Measurements from ENCODE around the gene URAD.

The URAD gene

DNA sequence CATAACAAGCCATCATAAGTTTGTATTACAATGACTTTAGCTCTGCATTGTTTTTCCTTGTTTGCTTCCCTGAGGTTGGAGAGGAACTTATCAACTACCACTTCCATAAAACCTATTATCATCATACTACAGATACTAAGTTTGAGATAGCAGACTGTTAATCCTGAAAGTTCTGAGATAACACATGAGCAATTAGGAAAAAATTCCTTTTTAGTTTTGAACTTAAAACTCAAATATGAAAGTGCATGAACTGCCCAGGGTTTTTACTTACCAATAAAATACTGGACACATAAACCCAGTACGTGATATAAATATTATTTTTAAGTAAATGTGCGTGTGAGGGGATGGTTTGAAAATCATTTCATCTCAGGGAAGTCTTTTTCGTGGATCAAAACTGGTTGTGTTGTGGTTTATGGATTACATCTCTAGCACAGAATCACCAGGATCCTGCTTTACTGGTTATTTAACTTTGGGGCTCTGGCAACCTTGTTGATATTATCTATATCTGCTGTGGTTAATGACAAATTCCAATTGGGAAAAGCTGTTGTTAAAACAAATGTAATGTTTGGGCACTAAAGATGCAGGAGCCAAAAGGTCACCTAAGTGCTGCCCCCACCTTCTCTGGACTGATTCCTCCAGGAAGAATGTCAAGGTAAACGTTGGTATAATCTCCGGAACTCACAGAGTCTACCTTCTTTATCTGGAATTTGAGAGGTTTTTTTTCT is 31.8 kb downstream of the URAD start:
- no peak for DNase-seq (ENCODE audit: low read depth)

DNA sequence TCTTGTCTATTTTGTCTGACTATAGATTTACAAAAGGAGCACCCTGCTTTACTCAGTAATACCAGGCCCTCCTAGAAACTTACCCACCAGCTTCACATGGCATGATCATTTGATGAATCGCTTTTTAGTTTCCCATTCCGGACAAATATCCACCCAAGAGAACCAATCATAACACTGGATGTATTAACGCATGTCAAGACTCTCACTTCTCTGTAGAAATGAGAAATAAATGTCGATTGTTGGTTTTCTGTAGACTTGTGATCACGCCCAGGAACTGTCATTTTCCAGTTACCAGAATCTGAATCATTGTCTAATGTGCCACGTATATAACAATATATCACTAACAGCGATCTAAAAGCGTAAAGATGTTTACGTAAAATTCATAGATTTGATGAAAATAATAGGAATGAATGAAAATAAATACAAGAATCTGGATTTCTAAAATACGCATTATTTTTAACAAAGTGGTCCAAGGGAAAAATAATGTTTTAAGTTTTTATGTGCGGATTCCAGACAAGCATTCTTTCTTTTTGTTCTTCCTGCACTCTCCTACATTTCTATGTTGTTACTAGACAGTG is 33.4 kb downstream of the URAD start:
- no peak for DNase-seq (ENCODE audit: low read depth)

DNA sequence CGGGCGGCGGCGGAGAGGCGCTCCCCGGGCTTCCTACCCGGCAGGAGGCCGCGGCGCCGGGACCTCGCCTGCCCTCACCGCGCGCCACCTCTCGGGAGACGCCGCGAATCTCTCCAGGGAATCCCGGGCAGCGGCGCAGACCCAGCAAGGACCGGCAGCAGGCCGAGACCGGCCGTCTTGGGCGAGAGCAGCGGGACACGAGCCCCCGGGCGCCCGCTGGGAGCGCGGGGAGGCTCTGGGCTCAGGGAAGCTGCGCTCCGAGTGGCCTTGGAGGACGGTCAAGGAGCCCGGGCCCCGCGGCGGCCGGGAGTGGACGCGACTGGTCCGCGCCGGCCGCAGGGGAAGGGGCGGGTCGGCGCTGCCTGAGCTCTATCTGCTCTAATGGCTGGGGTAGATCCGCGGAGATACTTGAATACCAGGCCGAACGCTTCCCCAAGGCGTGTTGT is 34.1 kb downstream of the URAD start:
- no peak for DNase-seq (ENCODE audit: low read depth)

DNA sequence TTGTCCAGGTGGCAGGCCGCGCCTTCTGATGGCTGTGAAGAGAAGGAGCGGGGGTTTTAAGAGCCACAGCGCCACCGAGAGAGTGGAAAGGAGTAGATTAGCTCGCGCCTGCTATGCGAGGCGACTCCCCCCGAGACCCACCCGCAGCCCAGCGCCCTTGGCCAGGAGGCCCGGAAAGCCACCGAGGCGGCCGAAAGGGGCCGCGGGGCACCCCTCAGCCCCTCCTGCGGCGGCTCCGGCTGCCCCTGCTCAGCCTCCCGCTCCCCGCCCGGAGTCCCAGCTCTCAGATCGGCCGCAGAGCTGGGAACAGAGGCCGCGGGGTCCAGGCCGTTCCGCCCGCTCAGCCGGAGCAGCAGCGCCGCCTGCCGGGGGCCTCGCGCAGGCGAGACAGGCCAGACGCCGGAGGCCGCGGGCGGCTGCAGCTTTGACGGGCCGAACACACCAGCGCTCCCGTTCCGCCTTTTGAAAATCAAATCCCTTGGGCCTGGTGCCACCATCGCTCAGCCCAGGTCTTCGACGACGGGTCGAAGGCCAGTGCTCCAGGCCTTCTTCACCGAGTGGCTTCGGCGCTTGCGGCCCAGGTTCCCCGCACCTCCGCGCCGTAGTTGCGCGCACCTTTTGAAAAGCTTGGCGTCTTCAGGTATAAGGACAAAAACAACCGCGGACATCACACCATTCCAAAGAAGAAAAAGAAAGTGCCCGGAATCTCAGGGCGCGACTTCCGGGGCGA is 34.7 kb downstream of the URAD start:
- peak; percentile 43 for DNase-seq (ENCODE audit: low read depth)

DNA sequence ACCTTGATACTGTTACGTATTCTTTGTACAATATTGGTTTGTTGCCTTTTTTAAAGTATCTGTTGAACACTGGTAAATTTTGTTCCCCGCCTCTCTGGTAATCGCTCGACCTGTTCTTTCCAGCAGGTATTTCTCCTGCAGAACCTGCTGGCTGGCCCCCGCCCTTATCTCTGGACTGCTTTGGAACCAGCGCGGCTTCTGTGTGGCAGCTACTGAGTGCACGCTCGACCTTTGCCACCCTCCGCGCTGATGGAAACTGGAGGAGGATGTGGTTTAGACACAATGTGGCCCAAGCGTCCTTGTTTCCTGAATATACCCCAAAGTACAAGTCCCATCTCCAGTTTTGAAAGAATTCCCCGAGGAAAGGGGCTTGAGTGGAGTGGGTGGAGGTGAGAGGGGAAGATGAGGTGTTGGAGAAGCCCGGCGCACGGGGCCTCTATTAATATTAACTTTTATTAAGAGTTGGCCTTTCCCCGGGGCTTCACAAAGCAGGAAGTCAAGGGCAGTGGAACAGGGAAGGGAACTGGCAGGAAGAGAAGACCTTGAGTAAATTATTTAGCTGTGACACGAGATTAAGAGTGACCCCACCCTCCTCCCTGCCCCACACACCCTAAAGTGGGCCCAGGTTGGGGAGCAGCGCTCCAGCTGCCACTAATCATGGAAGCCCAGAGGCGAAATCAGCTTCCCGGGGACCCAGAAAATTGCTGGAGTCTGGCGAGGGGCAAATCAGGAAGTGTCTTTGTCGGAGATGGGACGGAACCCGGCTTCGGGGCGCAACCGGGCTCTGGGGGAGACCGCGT is 35.4 kb downstream of the URAD start:
- DNase-seq (ENCODE audit: low read depth) = no peak

DNA sequence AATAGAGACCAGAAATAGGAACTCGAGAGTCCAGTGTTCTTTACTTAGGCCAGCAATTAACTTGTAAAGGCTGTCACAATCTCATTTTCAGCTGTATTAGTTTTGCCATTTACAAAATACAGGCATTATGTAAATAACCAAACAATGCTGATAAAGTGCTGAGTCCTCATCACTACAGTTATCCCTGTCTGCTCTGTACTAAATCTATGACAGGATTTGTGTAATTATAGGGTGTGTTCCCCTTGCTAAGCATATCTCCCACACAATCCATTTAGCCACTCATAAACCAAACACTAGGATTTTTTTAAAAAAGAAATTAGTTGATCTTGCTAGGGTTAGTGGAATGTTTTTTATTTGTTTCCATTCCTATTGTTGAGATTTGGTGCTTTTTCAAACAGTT is 45.5 kb downstream of the URAD start:
- DNase-seq (ENCODE audit: low read depth) = no peak

DNA sequence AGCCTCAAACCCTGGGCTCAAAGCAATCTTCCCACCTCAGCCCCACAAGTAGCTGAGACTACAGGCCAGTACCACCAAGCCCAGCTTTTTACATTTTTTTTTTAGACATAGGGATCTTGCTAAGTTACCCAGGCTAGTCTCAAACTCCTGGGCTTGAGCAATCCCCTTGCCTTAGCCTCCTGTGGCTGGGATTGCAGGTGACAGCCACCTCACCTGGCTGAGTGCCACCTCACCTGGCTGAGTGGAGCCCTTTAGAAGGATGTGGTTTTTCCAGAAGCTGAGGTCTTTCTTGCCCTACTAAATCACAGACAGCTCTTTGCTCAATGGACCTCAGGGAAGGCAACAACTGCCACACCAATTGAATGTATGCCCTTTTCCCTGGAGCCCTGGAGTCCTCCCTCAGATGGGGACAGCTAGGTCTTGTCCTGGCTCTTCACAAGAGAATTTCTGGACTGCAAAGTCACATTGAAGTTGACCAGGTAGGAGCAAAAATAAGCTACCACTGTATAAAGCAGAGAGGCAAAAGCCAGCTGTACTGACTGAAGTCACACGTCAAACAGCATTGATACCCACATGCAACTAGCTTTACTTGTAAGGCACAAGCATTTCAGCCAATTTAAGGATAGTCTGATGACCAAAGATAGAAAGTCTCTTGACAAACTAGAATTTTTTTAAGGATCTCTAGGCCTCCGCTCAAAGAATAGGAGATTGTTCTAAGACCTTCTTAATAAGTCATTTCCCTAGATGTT is 54.7 kb downstream of the URAD start:
- DNase-seq (ENCODE audit: low read depth) = no peak

DNA sequence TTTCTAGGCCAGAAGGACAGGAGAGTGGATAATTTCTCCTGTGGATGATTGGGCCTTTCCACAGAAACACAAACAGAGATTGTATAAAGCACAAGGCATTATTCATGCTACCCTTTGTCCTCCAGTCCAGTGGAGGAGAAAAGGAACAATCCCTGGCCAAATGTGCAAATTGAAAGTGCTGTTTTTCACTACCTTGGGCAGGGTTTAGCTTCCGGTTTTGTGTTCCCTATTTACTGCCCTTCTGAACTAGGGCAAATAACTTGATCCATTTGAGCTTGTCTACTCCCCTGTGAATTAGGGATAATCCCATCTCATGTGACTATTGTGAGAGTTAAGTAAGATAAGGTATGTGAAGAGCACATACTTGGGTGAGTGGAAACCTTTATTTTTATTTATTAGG is 55.4 kb downstream of the URAD start:
- DNase-seq (ENCODE audit: low read depth) = no peak

DNA sequence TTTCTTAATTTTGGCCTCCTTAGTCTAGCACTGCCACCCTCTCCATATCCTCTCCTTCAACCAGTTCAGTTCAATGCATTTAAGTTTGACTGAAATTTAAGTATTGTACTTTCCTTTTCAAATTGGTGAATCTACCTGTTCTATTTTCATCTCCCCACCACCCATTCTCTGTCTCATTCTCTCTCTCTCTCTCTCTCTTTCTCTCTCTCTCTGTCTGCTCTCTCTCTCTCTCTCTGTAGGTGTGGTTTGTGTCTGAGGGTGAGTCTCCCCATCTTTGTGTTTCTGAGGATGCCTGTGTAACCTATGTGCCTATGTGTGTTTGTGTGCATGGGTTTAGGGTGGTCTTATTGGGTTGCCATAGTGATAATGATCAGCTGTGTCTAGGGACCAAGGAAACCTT is 58.6 kb downstream of the URAD start:
- no peak for DNase-seq (ENCODE audit: low read depth)

DNA sequence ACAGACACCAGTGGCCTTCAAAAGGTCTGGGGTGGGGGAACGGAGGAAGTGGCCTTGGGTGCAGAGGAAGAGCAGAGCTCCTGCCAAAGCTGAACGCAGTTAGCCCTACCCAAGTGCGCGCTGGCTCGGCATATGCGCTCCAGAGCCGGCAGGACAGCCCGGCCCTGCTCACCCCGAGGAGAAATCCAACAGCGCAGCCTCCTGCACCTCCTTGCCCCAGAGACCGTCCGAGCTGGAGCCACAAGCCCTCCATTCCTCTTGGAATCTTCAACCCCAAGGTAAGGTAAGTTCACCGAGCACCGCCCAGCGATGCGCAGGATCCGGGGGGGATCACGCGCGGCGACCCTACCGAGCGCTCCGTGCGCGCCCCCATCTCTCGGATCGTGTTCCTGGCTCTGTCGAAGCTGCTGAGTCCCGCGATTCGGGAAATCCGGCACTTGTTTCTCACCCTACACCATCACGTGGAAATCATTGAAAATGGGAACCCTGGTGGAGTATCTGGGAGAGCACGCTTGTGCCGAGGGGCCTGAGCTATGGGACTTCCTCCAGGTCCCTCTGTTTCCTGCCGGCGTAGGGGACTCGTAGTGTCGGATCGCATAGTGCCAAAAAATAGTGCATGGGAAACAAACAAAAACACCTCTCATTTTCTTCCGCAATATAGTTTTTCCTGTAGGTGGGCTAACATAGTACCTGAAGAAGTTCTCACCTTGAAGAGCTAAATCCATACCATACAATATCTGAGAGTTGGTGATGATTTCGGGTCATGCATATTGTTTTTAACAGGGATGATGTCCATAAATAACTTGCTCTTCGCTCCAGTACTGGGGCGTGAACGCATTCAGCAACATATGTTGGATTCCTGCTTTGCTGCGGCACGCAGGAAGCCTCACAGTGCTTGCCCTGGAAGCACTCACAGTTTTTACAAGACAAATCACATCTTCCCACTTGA is 59.4 kb downstream of the URAD start:
- DNase-seq (ENCODE audit: low read depth) = no peak

DNA sequence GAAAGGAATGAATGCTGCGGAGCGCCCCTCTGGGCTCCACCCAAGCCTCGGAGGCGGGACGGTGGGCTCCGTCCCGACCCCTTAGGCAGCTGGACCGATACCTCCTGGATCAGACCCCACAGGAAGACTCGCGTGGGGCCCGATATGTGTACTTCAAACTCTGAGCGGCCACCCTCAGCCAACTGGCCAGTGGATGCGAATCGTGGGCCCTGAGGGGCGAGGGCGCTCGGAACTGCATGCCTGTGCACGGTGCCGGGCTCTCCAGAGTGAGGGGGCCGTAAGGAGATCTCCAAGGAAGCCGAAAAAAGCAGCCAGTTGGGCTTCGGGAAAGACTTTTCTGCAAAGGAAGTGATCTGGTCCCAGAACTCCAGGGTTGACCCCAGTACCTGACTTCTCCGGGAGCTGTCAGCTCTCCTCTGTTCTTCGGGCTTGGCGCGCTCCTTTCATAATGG is 60.1 kb downstream of the URAD start:
- no peak for DNase-seq (ENCODE audit: low read depth)

Data from activated T-cell treated with anti-CD3 and anti-CD28 coated beads for 1 hour (primary cell).